Hematopoietic multipotent progenitor cell treated with erythropoietin and hydrocortisone succinate and interleukin-3 and kit ligand, for 15 days (in vitro differentiated cells): ENCODE data around the gene PLAC8.
"Not testable (repeated sequence)": the region's sequence is repeated elsewhere in the genome, so short reads cannot be mapped to it uniquely, and the experiment has no call there.

Experiments
- DNase-seq: peaks from one replicate; pipeline ENCODE4 v3.0.0-alpha.2; 2015; ENCODE audit warnings: low spot score

The PLAC8 gene

DNA sequence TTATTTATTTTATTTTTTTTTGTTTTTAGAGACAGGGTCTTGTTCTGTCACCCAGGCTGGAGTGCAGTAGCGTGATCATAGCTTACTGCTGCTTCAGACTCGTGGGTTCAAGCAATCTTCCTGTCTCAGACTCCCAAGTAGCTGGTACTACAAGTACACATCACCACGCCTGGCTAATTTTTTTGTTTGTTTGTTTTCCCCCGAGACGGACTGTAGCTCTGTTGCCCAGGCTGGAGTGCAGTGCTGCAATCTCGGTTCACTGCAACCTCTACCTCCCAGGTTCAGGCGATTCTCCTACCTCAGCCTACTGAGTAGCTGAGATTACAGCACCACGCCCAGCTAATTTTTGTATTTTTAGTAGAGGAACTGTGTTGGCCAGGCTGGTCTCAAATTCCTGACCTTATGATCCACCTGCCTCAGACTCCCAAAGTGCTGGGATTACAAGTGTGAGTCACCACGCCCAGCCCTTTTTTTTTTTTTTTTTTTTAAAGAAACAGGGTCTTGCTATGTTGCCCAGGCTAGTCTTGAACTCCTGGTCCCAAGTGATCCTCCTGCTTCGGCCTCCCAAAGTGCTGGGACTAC, 47.4 kb downstream of the PLAC8 start:
- no peak for DNase-seq

DNA sequence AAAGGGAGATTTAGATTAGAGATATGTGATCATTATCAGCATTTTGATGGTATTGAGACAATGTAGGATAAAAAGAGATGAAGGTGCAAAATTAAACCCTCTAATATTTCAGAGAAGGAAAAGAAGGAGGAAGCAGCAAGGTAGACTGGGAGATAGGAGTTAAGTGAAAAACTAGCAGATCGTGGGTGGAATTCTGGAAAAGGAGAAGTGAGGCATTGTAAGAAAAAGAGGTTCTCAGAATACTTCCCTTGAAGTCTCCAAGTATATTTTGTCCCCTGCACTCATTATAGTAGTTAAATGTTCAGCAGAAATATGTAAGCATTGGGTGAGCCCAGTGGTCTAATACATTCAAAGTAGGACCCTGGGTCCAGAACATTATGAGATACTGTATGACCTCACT, 49.3 kb downstream of the PLAC8 start:
- DNase-seq, result no peak

DNA sequence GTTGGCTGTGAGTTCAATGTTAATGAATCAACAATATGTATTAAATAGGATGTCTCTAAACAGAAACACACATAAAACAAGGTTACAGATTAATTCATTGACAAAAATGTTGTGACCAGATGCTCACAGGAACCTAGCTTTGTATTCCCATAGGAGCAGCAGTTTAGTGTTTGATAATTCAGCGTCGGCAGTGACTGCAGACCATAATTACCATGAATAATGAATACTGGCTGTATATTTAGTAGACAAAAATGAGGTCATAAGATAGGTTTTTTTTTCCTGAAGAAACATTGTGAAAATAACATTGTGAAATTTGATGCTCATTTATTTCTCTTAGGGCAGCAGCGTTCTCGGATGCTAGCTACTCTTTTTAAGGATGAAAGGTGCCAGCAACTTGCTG, 51.8 kb downstream of the PLAC8 start:
- DNase-seq, result no peak

DNA sequence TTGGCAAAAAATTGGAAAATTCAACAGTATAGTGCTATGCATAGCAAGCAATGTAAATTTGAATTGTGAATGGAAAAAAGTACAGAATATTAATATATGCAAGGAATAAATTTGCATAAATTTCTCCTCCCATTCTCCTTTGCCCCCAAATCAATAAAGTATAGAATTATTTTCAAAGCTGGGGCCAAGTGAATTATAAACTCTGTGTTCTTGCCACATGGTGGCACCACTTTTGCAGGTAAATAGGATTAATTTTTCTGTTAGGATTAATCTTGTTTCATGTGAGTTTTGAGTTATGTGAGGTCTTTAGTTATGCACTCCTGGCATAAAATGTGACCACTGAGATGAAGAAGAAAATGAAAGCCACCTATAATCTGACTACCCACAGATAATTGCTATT, 59.6 kb downstream of the PLAC8 start:
- no peak for DNase-seq

DNA sequence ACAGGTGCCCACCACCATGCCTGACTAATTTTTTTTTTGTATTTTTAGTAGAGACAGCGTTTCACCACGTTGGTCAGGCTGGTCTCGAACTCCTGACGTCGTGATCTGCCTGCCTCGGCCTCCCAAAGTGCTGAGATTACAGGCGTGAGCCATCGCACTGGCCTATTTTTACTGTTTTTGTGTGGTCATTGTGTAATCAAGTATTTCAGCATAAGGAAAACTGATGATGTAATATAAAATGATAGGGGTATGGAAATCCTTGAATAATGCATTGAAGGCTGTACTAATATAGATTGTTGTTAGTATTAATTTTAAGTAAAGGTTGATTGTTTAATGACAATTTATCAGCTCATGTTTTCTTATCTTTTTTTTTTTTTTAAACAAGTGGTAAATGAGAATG, 65.7 kb downstream of the PLAC8 start:
- not testable (repeated sequence) for DNase-seq

DNA sequence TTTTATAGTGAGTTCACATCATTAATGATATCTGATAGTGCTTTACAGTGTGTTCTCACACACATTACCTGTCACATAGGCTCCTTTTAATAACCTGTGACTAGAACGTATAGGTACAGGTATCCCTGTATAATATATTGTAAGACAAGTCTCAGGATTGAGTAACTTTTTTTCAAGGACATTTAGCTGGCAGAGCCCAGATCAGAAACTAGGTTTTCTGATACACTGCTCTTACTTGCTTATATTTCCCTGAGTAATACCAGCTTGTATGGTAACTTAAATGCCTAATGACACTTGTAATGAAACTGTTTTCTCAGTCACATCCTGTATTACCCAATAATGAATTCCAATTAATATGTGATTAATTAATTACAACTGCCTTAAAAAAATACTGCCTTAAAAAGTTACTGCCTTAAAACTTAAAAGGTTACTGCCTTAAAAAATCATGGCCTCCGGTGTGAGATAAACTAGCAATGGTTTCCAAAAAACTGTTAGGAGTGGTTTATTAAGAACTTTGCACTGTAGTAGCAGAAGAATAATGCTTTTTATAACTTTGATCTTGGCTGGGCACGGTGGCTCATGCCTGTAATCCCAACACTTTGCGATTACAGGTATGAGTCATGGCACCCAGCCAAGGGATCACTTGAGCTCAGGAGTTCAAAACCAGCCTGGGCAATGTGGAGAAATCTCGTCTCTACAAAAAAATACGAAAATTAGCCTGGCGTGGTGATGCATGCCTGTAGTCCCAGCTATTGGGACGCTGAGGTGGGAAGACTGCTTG, 67.6 kb downstream of the PLAC8 start:
- DNase-seq, result no peak

DNA sequence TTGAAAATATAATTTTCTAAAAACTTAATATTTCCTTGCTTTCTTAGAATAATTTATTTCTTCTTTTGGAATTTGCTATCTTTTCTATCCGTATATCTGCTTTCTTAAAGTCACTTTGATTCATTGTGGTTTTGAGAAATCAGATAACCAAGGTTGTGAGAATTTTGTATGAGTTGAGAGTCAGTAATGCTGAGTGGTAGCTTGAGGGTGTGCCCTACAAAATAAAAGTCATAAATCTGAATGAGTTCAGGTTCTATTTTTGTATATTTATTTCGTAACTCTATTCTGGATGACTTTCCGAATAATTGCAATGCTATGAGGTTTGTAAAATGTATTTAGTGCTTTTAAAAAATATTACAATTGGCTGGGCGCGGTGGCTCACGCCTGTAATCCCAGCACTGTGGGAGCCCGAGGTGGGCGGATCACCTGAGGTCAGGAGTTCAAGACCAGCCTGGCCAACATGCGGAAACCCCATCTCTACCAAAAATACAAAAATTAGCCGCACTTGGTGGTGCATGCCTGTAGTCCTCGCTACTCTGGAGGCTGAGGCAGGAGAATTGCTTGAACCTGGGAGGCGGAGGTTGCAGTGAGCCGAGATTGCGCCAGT, 70.6 kb downstream of the PLAC8 start:
- DNase-seq, result no peak

DNA sequence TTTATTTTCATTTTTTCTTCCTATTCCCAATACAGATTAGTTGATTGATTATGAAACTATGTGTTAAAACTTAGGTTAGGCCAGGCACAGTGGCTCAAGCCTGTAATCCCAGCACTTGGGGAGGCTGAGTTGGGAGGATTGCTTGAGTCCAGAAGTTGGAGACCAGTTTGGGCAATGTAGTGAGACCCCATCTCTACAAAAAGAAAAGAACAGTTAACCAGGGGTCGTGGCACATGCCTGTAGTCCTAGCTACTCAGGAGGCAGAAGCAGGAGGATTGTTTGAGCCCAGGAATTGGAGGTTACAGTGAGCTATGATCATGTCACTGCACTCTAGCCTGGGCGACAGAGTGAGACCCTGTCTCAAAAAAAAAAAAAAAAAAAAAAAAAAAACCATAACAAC, 71.4 kb downstream of the PLAC8 start:
- DNase-seq, result not testable (repeated sequence)

DNA sequence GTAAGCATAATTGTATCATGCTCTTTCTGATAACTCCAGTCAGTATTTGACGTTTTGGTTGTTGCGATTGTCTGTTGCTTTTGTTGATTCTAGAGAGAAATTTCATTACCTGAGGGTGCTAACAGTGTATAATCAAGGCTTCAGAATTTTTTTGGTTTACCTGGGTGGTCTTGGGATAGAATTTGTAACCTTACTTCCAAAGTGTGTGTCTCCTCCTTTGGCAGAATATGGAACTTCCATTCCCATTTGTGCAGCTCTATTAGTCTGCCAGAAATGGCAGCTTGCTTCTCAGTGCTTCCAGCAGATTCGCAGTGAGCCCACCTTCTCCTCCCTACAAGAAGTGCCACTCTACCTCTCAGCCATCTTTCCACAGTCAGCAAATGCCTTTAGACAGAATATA, 74.3 kb downstream of the PLAC8 start:
- no peak for DNase-seq
